Omental fat pad (tissue), 4 donors: Measurements from ENCODE around the gene SLC2A10. TPM values are rescaled to one million over a fixed set of nuclear protein-coding genes. Genes with fewer than 3 reads are reported as not detected.

Experiments
- ATAC-seq: fragments of 150-250 bp; one replicate; pipeline ENCODE4 v1.9.1; 2016; ENCODE audit warnings: mild to moderate bottlenecking, moderate library complexity; ENCODE audit not compliant: low FRiP score
- DNase-seq: peaks from one replicate; pipeline ENCODE4 v3.0.0-alpha.2; 2019; ENCODE audit warnings: low spot score
- CTCF ChIP-seq, 3 donors: fragments of 450-650 bp; IDR thresholded peaks; one replicate each; pipeline ENCODE4 v1.5.1; 2016 to 2017; ENCODE audit warnings: antibody characterized with exemption in 3 of 3, mild to moderate bottlenecking in 3 of 3, moderate library complexity in 2 of 3
- total RNA-seq, 4 donors: library from RNA; depleted of rRNA; stranded (reverse); fragments of >200 nt; gene quantifications; one replicate each; pipeline ENCODE4 v1.1.0, GENCODE V29; 2016

The SLC2A10 gene
- total RNA-seq, 4 donors from 2014 or later = 5.8 to 28.5 (median 18.7) TPM

GRCh38 chr20:46699651-46700359, 9.6 kb upstream of the SLC2A10 start:
- no peak for DNase-seq
- ATAC-seq = no peak
- no peak for TF ChIP-seq CTCF (IDR thresholded peaks at IDR 0.05)

DNA sequence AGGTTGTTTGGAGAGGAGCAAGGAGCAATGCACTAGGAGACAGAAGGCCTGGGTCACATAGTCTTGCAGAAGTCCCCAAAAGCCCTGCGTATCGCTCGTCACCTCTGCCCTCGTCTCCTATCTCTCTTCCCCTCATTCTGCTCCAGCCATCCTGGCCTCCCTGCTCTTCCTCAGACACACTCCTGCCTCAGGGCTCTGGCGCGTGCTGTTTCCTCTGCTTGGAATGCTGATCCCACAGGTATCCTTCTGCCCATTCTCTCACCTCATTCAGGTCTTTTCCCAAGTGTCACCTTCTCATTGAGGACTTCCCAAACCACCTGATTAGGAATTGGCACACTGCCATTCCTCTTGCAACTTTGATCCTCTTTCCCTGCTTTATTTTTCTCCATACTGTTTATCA, 9.0 kb upstream of the SLC2A10 start:
- no peak for DNase-seq
- no peak for TF ChIP-seq CTCF (IDR thresholded peaks at IDR 0.05)
- ATAC-seq = no peak

DNA sequence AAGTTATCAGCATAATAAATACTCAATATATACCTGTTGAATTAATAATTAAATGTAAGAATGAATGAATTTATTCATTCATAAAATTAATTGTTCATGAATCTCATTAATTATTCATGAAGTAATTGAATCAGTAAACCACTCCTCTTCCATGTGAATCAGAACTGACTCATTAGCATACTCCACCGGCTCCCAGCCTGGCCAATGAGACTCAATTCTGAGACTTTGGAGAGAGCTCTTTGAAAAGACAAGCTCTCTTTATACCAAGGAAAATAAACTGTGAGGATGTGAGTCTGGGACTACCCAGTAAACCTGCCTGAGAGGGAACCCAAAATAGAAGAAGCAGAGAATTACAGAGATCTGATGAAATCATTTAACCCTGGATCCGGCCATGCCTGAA, 8.4 kb upstream of the SLC2A10 start:
- DNase-seq (no peak), ATAC-seq (no peak)
- no peak for TF ChIP-seq CTCF (IDR thresholded peaks at IDR 0.05)

DNA sequence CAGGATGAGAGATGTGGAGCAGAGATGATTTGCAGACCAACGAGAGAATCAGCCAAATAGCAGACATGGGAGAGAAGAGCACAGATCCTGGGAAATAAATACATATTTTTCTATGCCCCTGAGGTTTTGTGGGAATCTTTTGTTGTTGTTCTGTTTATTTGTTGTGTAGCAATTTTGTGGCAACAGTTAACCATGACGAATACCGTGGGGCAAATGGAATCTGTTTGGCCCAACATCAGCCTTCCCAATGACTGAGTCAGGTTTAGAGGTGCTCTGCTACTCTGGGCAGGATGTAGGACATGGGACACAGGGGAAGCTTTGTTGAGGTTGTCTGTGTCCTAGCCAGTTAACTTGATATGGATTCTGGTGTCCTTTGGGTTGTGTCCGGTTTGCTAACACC, 7.9 kb upstream of the SLC2A10 start:
- DNase-seq (no peak), ATAC-seq (no peak)
- no peak for TF ChIP-seq CTCF (IDR thresholded peaks at IDR 0.05)

DNA sequence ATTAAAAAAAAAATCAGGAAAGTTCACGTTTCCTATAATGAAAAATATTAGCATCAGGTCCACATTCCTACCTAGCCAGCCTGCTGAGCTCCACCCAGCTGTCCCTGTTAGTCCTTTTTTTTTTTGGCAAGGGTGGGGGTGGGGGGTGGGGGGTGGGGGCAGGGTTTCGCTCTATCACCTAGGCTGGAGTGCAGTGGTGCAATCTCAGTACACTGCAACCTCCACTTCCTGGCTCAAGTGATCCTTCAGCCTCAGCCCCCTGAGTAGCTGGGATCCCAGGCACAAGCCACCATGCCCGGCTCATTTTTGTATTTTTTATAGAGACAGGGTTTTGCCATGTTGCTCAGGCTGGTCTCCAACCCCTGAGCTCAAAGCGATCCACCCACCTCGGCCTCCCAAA, 7.5 kb upstream of the SLC2A10 start:
- TF ChIP-seq CTCF (IDR thresholded peaks at IDR 0.05) = no peak
- DNase-seq (no peak), ATAC-seq (no peak)

DNA sequence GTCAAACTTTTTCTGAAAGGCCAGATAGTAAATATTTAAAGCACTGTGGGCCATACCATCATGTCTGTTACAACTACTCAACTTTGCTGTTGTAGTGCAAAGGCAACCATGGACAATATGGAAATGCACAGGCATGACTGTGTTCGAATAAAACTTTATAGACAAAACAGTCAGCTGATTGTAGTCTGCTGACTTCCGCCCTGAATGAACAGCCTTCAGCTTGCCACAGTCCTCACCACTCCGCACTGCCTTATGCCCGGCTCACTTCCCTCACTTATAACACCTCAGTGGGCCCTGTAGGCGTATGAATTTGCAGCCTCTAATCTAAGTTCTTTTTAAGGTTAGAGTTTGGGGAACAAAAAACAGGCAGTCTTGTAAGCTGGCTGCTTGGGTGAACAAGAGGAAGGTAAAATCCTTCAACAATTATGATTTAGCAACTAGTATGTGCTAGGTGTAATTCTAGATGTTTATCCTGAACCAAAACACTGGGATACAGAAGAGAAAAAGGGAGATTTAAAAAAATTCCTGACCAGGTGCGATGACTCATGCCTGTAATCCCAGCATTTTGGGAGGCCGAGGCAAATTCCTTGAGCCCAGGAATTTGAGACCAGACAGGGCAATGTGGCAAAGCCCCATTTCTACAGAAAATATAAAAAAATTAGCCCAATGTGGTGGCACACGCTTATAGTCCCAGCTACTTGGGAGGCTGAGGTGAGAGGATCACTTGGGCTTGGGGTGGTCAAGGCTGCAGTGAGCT, 6.8 kb upstream of the SLC2A10 start:
- ATAC-seq (no peak), DNase-seq (no peak)
- TF ChIP-seq CTCF (IDR thresholded peaks at IDR 0.05) = no peak

- no peak for TF ChIP-seq CTCF (IDR thresholded peaks at IDR 0.05)
- no peak for ATAC-seq
- DNase-seq = no peak
Observed at GRCh38 chr20:46703435-46703834, 6.0 kb upstream of the SLC2A10 start.
